ENCODE results near the gene MAP3K3.

The MAP3K3 gene

DNA sequence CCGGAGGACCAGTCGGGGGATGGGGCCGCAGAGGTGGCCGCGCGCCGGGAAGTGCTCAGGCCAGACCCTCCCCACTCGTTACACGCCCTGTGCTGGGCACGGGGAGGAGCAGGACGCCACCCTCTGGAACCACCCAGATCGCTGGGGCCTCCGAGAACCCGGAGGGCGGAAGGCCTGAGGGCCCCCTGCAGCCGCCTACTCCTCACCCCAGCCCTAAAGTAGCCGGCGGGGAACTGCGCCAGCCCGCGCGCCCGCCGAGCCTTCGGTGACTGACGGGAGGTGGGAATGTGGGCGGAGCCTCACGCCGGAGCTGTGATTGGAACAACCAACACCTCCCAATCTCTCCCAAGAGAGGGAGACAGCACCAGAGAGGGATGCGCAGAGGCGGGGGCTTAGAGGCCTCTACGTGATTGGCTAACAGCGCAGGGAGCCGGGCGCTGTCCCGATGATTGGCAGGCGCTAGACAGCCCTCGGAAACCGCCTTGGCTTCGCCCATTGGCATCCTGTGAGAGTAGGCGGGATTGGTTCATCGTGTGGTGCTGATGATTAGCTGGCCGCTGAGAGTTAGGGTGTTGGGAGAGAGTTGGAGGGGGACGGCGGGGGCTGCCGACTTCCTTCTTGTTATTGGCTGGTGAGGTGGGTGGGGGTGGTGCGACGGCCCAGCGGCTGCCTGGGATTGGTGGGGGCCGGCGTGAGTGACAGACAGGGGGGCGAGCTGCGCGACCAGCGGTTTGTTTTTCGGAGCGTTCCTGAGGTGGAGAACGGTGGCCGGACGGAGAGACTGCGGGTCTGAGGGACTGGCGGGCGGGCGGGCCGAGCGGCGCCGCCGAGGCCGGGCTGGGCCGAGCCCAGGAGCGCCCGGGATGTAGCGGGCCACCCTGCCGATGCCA, at the start of gene MAP3K3:
TSS of gene MAP3K3 (plus strand) at position 734 of the 890 bp plus-strand sequence. CDS start 343 bp downstream, outside the sequence.
- peak; percentile 100 for DNase-seq
- in situ Hi-C loops (cut with MboI; ENCODE audit: low pct_unique_long_range_greater_than_20kb, low sequenced_read_pairs): loop anchor here (25.0 kb wide), 1 partner anchor 185 kb away; the partner anchor contains the start of gene CYB561

DNA sequence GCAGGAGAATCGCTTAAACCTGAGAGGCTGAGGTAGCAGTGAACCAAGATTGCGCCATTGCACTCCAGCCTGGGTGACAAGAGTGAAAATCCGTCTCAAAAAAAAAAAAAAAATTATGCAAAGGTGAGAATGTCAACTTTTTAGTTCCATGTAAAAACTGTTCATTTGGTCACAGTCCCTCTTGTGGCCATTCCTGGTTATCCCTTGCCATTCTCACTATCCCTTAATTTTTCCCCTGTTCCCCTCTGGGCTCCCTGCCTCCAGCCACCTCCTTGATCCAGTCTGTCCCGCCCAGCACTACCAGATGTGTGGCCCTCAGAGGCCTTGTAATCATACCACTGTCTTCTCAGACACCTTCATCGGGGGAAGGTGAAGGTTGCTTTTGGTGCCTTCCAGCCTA, 48.6 kb upstream of the MAP3K3 start:
- DNase-seq: no peak
- in situ Hi-C loops (cut with MboI; ENCODE audit: low pct_unique_long_range_greater_than_20kb, low sequenced_read_pairs): no loop called here

DNA sequence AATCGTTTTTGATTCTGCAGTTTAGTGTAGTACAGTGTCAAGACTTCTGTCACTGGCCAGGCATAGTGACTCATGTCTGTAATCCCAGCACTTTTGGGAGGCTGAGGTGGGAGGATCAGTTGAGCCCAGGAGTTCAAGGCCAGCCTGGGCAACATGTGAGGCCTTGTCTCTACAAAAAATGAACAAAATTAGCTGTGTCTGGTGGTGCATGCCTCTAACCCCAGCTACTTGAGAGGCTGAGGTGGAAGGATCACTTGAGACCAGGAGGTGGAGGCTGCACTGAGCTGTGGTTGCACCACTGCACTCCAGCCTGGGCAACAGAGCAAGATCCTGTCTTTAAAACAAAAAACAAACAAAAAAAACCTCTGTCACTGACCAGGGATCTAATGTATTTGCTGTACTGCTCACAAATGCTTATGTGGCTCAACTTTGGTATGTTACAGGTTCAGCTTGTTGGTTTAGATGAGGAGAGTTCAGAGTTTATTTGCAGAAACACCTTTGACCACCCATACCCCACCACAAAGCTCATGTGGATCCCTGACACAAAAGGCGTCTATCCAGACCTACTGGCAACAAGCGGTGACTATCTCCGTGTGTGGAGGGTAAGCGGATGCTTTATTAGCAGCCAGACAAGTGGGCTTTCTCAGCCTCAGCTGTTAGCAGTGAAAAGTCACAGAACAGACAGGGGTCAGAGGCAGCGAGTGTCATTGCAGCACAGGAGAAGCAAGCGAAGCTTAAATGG, 44.0 kb upstream of the MAP3K3 start:
- in situ Hi-C loops (cut with MboI; ENCODE audit: low pct_unique_long_range_greater_than_20kb, low sequenced_read_pairs): no loop called here
- no peak for DNase-seq

DNA sequence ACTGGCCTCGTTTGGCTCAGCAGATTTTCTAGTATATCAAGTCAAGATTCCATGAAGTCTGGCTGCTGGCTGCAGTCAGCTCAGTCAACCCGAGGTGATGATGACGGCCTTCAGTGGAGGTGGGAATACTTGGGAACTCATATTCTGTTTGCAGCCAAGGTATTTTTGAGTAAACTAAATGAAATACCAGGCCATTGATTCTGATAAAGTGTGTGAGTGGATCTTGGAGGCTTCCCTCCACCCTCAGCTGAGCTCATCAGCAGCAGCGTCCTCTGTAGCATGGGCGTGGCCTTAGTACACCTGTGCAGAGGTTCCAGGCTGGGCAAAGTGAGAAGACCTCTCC, 43.5 kb upstream of the MAP3K3 start:
- in situ Hi-C loops (cut with MboI; ENCODE audit: low pct_unique_long_range_greater_than_20kb, low sequenced_read_pairs): no loop called here
- no peak for DNase-seq

DNA sequence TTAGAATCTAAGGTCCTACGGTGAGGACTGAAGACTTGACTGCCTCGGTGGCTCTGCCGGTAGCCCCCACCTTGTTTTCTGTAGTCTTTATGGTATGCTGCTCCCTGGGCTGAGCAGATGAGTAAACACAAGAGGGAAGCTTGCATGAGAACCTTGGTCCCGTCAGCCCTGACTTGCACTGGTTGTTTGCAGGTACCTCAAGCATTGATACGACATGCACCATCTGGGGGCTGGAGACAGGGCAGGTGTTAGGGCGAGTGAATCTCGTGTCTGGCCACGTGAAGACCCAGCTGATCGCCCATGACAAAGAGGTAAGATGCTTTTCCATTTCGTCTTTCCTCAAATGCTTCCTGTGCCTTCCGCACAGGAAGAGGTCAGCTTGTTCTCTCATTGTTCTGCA, 42.6 kb upstream of the MAP3K3 start:
- no peak for DNase-seq
- in situ Hi-C loops (cut with MboI; ENCODE audit: low pct_unique_long_range_greater_than_20kb, low sequenced_read_pairs): no loop called here

DNA sequence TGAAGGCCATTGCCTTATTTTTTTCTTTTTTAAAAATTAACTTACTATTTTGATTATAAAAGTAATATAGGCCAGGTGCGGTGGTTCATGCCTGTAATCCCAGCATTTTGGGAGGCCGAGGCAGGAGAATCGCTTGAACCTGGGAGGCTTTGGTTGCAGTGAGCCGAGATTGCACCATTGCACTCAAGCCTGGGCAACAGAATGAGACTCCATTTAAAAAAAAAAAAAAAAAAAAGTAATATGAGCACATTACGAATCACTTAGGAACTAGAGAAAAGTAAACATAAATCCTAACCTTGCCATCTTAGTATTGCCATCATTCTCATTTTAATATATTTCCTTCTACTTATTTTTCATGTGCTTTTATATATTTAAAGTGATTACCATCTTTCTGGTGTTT, 34.4 kb upstream of the MAP3K3 start:
- DNase-seq: no peak
- in situ Hi-C loops (cut with MboI; ENCODE audit: low pct_unique_long_range_greater_than_20kb, low sequenced_read_pairs): no loop called here

DNA sequence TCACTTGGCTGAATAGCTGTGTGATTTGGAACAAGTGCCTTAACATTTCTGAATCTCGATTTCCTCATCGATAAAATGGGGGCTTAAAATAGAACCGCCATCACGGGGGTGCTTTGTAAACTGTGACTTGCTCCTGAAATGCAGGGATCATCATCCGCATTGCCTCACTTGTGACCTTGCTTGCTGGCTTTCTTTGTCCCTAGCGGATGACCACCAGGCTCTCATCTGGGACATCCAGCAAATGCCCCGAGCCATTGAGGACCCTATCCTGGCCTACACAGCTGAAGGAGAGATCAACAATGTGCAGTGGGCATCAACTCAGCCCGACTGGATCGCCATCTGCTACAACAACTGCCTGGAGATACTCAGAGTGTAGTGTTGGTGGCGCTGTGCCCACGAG, 33.4 kb upstream of the MAP3K3 start:
- no peak for DNase-seq
- in situ Hi-C loops (cut with MboI; ENCODE audit: low pct_unique_long_range_greater_than_20kb, low sequenced_read_pairs): no loop called here

DNA sequence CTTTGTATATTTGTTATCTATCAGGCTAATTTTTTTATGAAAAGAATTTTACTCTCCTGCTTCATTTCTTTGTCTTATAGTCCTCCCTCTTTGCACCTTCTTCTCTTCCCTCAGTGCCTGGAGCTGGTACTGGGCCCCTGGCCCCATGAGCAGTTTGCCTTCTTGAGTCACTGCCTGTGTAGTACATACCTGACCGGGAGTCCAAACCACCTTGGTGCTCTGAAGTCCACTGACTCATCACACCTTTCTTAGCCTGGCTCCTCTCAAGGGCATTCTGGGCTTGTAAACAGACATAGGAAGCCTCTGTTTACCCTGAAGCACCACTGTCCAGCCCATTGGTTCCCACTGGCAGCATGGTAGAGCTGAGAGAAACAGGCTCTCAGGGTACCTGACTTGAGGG, 32.6 kb upstream of the MAP3K3 start:
- in situ Hi-C loops (cut with MboI; ENCODE audit: low pct_unique_long_range_greater_than_20kb, low sequenced_read_pairs): no loop called here
- DNase-seq: no peak

DNA sequence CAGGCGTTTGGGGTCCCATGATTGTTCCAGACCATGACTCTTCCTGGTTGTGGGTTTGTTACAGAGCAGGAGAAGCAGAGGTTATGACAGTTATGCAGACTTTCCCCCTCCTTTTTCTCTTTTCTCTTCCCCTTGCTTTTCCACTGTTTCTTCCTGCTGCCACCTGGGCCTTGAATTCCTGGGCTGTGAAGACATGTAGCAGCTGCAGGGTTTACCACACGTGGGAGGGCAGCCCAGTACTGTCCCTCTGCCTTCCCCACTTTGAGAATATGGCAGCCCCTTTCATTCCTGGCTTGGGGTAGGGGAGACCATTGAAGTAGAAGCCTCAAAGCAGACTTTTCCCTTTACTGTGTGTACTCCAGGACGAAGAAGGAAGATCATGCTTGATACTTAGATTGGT, 29.4 kb upstream of the MAP3K3 start:
- in situ Hi-C loops (cut with MboI; ENCODE audit: low pct_unique_long_range_greater_than_20kb, low sequenced_read_pairs): no loop called here
- DNase-seq: no peak

DNA sequence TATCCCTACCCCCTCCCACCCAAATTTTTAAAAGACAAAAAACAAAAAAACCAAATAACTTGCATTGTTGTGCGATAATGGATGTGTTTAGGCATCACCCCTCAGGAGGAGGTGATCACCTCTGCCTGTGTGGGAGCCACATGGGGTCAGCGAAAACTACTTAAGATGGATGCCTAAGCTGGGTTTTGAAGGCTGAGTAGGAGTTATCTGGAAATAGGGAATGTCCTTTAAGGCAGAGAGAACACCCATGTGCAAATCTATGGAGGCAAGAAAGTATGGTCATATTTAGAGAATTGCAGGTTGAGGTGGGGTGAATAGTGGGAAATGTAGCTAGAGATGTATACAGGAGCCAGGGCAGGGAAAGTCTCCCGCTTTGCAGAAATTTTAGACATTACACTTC, 27.1 kb upstream of the MAP3K3 start:
- DNase-seq: no peak
- in situ Hi-C loops (cut with MboI; ENCODE audit: low pct_unique_long_range_greater_than_20kb, low sequenced_read_pairs): no loop called here

DNA sequence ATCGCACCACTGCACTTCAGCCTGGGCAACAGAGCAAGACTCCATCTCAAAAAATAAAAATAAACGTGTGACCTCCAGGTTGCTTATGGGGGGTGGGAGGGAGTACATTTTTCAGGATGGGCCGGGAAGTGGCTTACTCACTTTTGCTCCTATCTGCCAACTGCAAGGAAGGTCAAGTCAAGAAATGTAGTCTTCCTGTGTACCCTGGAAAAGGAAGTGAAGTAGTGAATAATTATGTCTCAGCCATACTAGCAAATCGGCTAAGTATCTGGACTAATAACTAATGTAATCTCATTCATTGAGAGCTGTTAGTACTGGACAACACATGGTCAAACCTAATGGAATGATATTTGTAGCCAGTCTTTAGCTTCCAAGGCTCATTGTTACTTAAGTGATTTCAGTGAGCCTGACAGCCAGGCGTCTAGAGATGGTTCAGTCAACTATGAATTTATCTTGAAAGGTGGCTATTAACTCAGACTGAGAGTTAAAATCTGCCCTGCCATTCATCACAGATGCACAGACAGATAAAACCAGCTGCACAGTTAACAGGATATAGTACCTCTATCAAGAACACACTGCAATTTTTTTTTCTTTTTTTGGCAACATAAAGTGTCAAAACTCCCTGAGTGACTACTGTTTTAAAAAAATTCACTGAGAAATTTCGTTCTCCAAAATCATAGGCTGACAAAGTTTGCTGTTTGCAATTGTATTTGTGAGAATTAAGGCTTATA, 25.2 kb upstream of the MAP3K3 start:
- in situ Hi-C loops (cut with MboI; ENCODE audit: low pct_unique_long_range_greater_than_20kb, low sequenced_read_pairs): no loop called here
- no peak for DNase-seq

DNA sequence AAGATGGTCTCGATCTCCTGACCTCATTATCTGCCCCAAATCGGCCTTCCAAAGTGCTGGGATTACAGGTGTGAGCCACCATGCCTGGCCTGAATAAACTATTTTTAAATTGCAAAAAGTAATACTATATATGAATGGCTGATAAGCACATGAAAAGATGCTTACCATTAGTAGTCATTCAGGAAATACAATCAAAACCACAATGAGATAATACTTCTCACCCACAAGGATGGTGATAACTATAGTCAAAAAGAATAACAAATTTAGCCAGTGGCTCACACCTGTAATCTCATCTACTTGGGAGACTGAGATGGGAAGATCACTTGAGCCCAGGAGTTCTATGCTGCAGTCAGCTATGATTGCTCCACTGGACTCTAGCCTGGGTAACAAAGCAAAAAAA, 23.9 kb upstream of the MAP3K3 start:
- in situ Hi-C loops (cut with MboI; ENCODE audit: low pct_unique_long_range_greater_than_20kb, low sequenced_read_pairs): no loop called here
- DNase-seq: no peak

DNA sequence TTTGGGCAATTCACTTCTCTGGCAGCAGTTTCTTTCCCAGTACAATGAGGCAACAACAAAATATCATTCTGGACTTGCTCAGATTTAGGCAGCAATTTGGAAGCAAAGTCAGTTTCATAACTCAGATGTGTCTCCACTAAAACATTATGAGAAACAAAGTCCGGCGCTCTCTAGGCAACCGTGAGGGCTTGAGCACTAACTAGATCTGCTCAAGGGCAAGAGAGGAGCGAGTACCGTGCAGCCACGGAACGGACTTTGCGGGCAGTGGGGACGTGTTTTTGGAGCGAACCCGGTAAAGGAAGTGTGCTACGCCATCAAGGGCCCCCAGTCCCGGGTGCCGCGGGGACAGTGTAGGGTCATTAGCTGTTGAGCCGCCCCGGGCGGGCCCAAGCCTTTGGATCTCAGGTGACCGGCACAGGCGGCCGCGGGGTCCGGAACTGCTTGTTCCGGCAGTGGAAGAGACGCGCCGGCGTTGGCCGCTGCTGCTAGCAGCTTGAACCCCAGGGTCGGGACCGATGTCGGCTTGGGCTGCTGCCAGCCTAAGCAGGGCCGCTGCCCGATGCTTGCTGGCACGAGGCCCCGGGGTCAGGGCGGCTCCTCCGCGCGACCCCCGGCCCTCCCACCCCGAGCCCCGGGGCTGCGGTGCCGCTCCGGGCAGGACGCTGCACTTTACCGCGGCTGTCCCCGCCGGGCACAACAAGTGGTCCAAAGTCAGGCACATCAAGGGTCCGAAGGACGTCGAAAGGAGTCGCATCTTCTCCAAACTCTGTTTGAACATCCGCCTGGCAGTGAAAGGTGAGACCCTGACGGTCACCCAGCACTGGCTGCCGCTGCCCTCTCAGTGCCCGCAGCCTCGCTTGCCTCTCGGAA, 21.4 kb upstream of the MAP3K3 start, which contains the start of gene TACO1:
TSS of gene TACO1 (plus strand) at position 327 of the 870 bp plus-strand sequence. CDS start at position 516, 189 bp downstream.
- in situ Hi-C loops (cut with MboI; ENCODE audit: low pct_unique_long_range_greater_than_20kb, low sequenced_read_pairs): loop anchor here (25.0 kb wide), 1 partner anchor 164 kb away; the partner anchor contains the start of gene CYB561

DNA sequence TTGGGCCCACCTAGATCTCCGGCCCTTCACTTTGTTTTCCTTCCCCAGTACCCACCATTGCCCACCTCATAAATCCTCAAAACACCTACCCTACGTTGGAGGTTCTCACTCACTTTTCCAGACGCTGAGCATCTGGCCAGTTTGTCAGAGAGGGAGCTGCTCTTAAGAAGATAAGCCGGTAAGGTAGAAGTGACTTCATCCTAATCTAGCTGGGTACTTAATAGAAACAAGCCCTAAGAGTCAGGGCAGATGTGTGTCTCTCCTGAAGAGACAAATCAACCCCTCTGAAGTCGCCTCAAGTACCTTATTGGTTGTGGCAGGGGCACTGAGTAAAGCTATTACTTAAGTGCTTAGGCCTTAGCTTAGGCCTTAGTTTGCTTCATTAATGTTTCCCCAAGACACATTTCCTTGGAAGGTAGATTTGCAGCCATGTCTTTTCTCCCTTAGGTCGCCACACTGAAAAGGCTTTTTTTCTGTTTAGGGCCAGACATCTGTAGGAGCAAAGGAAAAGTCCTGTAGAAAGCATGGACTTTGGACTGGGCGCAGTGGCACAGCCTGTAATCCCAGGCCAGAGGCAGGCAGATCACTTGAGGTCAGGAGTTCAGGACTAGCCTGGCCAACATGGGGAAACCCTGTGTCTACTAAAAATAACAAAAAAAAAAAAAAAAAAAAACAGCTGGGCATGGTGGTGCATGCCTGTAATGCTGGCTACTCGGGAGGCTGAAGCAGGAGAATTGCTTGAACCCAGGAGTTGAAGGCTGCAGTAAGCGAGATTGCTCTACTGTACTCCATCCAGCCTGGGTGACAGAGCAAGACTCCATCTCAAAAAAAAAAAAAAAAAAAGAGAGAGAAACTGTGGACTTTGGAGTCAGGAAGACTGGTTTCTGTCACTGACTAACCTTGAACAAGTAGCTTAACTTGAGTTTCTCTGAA, 20.5 kb upstream of the MAP3K3 start:
- DNase-seq: no peak

More for the DNA sequence above, 21.4 kb upstream of the MAP3K3 start, which contains the start of gene TACO1:
- DNase-seq: peak; percentile 83

DNA sequence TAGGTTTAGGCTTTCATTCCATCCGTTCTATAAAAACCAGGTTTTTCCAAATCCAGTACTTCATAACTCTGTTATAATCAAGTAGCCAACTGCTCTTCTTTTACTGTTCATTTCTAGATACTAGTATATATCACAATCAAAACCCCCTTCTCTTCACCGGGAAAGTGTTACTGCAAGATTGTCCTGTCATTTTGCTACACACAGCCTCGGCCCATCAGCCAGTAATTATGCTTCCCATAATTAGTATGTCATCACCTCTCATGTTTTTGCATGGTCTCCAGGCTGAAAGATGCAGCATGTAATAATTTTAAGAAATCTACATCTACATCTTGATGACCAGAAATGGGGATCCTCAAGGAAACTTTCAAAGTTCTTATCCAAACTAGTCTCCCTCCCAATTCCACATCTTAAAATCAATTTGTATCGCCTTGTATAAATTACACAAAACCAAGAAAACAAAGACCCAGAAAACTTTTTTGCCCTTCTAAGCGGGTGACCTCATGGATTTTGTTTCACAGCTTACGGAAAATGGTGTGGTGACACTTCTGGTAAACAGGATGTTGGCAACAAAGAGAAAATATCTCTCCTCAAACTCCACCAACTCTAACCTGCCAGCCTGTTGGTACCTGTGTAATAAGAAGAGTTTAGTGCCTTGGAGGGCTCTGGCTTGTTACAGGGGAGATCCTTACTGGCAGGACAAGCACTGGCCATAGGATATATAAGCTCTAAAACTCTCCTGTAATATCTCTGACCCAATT, 12.2 kb upstream of the MAP3K3 start:
- in situ Hi-C loops (cut with MboI; ENCODE audit: low pct_unique_long_range_greater_than_20kb, low sequenced_read_pairs): loop anchor here (25.0 kb wide), 1 partner anchor 173 kb away; the partner anchor contains the start of gene CYB561
- DNase-seq: no peak

More for the DNA sequence above, 20.5 kb upstream of the MAP3K3 start:
- in situ Hi-C loops (cut with MboI; ENCODE audit: low pct_unique_long_range_greater_than_20kb, low sequenced_read_pairs): loop anchor here (25.0 kb wide), 1 partner anchor 164 kb away; the partner anchor contains the start of gene CYB561

DNA sequence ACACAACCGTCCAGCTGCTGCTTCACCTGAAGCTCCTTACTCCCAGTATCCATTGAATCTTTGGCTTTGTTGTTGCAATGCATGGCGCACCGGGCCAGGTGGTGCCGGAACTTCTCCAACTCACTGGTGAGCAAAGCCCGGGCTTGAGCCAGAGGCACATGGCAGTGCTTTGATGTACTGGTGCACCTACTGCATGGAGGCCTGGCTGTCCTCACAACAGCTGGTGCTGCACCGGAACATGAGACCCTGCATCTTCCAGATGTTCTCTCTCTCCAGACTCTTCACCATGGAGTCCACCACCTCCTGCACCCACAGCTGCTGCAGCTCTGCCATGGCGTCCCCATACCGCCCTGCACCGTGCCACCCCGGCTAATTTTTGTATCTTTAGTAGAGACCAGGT, 11.4 kb upstream of the MAP3K3 start:
- in situ Hi-C loops (cut with MboI; ENCODE audit: low pct_unique_long_range_greater_than_20kb, low sequenced_read_pairs): loop anchor here (25.0 kb wide), 1 partner anchor 174 kb away; the partner anchor contains the start of gene CYB561
- DNase-seq: no peak

DNA sequence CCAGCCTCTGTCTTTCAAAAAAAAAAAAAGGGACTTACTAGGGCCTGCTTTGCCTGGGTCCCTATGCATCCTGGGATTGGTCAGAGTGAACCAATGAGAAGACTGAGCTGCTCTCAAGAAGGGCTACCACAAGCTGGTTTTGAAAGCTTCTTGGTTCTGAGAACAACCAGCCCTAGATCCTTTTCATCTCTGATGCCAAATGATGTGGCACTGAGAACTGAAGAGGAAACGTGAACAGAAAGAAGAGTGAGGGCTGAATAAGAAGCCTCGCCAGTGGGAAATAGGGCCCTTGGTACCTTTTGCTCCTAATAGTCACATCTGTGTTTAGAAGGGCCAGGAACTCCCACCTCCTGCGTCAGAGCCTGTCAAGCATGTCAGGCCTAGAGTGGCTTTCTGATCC, 10.9 kb upstream of the MAP3K3 start:
- in situ Hi-C loops (cut with MboI; ENCODE audit: low pct_unique_long_range_greater_than_20kb, low sequenced_read_pairs): loop anchor here (25.0 kb wide), 1 partner anchor 174 kb away; the partner anchor contains the start of gene CYB561
- no peak for DNase-seq
